Measurements from ENCODE around the gene ALK. TPM values are rescaled to one million over a fixed set of nuclear protein-coding genes. Genes with fewer than 3 reads are reported as not detected.

The ALK gene
- total RNA-seq, 1 experiment from 2014 or later = 0.07 TPM

- BruUV-seq (replicated peaks) = no TSS peak
- H3K27ac Mint-ChIP-seq (ENCODE audit: low read depth, unreplicated experiment) = no peak overlapping the region
- H3K4me3 Mint-ChIP-seq (ENCODE audit: unreplicated experiment) = no peak overlapping the region
- TF ChIP-seq CTCF (IDR thresholded peaks at IDR 0.05; ENCODE audit: unreplicated experiment) = no peak
- intact Hi-C loops (cut with micrococcal nuclease) = no loop called here
- peaks cover 25% of the 10 kb centered on the region for H3K4me1 Mint-ChIP-seq (ENCODE audit: insufficient read depth, unreplicated experiment)
- no peaks in the 10 kb centered on the region for H3K9me3 Mint-ChIP-seq (ENCODE audit: unreplicated experiment)
- DNase-seq (ENCODE audit: unreplicated experiment) = no peak
- H3K27me3 Mint-ChIP-seq (ENCODE audit: insufficient read depth, unreplicated experiment) = peaks cover 30% of the 10 kb centered on the region
- POLR2A ChIA-PET = interaction anchor here (0.7 kb wide), 1 partner anchor 325 kb away, joined by 3 read pairs; no protein-coding TSS in a partner anchor
- CTCF ChIA-PET = interaction anchor here (0.7 kb wide), 1 partner anchor 332 kb away, joined by 3 read pairs; no protein-coding TSS in a partner anchor
- no peaks in the 10 kb centered on the region for H3K36me3 Mint-ChIP-seq (ENCODE audit: insufficient read depth, unreplicated experiment)
Observed at GRCh38 chr2:29275186-29275585, 646.2 kb downstream of the ALK start.

GRCh38 chr2:29273685-29274611, 647.4 kb downstream of the ALK start:
- peak overlapping the region; percentile 5 for H3K27ac Mint-ChIP-seq (ENCODE audit: low read depth, unreplicated experiment)
- BruUV-seq (replicated peaks) = no TSS peak
- no peaks in the 10 kb centered on the region for H3K36me3 Mint-ChIP-seq (ENCODE audit: insufficient read depth, unreplicated experiment)
- no peak for TF ChIP-seq CTCF (IDR thresholded peaks at IDR 0.05; ENCODE audit: unreplicated experiment)
- POLR2A ChIA-PET = interaction anchor here (1.1 to 1.2 kb wide), 2 partner anchors 13 to 50 kb away, joined by 4 read pairs; no protein-coding TSS in a partner anchor
- CTCF ChIA-PET = interaction anchor here (0.7 to 0.8 kb wide), 4 partner anchors 34 to 331 kb away, joined by 3 to 10 read pairs (median 3); no protein-coding TSS in a partner anchor
- intact Hi-C loops (cut with micrococcal nuclease) = no loop called here
- H3K4me3 Mint-ChIP-seq (ENCODE audit: unreplicated experiment) = no peak overlapping the region
- H3K27me3 Mint-ChIP-seq (ENCODE audit: insufficient read depth, unreplicated experiment) = peaks cover 18% of the 10 kb centered on the region
- peak; percentile 71 for DNase-seq (ENCODE audit: unreplicated experiment)
- peaks cover 25% of the 10 kb centered on the region for H3K4me1 Mint-ChIP-seq (ENCODE audit: insufficient read depth, unreplicated experiment)
- no peaks in the 10 kb centered on the region for H3K9me3 Mint-ChIP-seq (ENCODE audit: unreplicated experiment)

GRCh38 chr2:29273004-29273684, 648.2 kb downstream of the ALK start:
- ChIA-PET POLR2A (interaction anchor here (1.1 to 1.2 kb wide), 2 partner anchors 13 to 49 kb away, joined by 4 read pairs; no protein-coding TSS in a partner anchor), CTCF (interaction anchor here (0.7 to 1.6 kb wide), 4 partner anchors 35 to 322 kb away, joined by 3 to 10 read pairs (median 4); no protein-coding TSS in a partner anchor)
- DNase-seq (ENCODE audit: unreplicated experiment) = peak; percentile 43
- Mint-ChIP-seq H3K4me3 (ENCODE audit: unreplicated experiment) (no peak overlapping the region), H3K27ac (ENCODE audit: low read depth, unreplicated experiment) (peak overlapping the region; percentile 5), H3K27me3 (ENCODE audit: insufficient read depth, unreplicated experiment) (peaks cover 10% of the 10 kb centered on the region), H3K36me3 (ENCODE audit: insufficient read depth, unreplicated experiment) (no peaks in the 10 kb centered on the region), H3K9me3 (ENCODE audit: unreplicated experiment) (no peaks in the 10 kb centered on the region), H3K4me1 (ENCODE audit: insufficient read depth, unreplicated experiment) (peaks cover 25% of the 10 kb centered on the region)
- no peak for TF ChIP-seq CTCF (IDR thresholded peaks at IDR 0.05; ENCODE audit: unreplicated experiment)
- intact Hi-C loops (cut with micrococcal nuclease) = no loop called here
- no TSS peak for BruUV-seq (replicated peaks)

GRCh38 chr2:29272311-29272710, 649.1 kb downstream of the ALK start:
- no peak for DNase-seq (ENCODE audit: unreplicated experiment)
- H3K4me1 Mint-ChIP-seq (ENCODE audit: insufficient read depth, unreplicated experiment) = peaks cover 25% of the 10 kb centered on the region
- H3K36me3 Mint-ChIP-seq (ENCODE audit: insufficient read depth, unreplicated experiment) = no peaks in the 10 kb centered on the region
- no peak for TF ChIP-seq CTCF (IDR thresholded peaks at IDR 0.05; ENCODE audit: unreplicated experiment)
- intact Hi-C loops (cut with micrococcal nuclease) = no loop called here
- ChIA-PET POLR2A (interaction anchor here (0.6 kb wide), 1 partner anchor 377 kb away, joined by 3 read pairs; no protein-coding TSS in a partner anchor), CTCF (interaction anchor here (1.1 to 1.6 kb wide), 2 partner anchors 36 to 53 kb away, joined by 3 to 4 read pairs; no protein-coding TSS in a partner anchor)
- no peaks in the 10 kb centered on the region for H3K9me3 Mint-ChIP-seq (ENCODE audit: unreplicated experiment)
- H3K27me3 Mint-ChIP-seq (ENCODE audit: insufficient read depth, unreplicated experiment) = peaks cover 2% of the 10 kb centered on the region
- H3K4me3 Mint-ChIP-seq (ENCODE audit: unreplicated experiment) = no peak overlapping the region
- no TSS peak for BruUV-seq (replicated peaks)
- H3K27ac Mint-ChIP-seq (ENCODE audit: low read depth, unreplicated experiment) = no peak overlapping the region

Data from MCF 10A (cell line).